Erythroblast (primary cell): ENCODE measurements around the gene INTS2.

Experiments used
- GATA1 ChIP-seq: IDR thresholded peaks from 2 replicates; pipeline ENCODE4 v1.6.1; 2011; ENCODE audit warnings: low read depth, mild to moderate bottlenecking, control low read depth, low read length, moderate library complexity
- POLR2A ChIP-seq: IDR thresholded peaks from 2 replicates; pipeline ENCODE4 v1.6.1; 2011; ENCODE audit warnings: mild to moderate bottlenecking, low read length

- no peak for TF ChIP-seq POLR2A
- TF ChIP-seq GATA1: no peak
These were observed 80.9 kb downstream of the INTS2 start for GRCh38 chr17:61846761-61847375.
